ENCODE data around the gene PPEF1.

The PPEF1 gene

DNA sequence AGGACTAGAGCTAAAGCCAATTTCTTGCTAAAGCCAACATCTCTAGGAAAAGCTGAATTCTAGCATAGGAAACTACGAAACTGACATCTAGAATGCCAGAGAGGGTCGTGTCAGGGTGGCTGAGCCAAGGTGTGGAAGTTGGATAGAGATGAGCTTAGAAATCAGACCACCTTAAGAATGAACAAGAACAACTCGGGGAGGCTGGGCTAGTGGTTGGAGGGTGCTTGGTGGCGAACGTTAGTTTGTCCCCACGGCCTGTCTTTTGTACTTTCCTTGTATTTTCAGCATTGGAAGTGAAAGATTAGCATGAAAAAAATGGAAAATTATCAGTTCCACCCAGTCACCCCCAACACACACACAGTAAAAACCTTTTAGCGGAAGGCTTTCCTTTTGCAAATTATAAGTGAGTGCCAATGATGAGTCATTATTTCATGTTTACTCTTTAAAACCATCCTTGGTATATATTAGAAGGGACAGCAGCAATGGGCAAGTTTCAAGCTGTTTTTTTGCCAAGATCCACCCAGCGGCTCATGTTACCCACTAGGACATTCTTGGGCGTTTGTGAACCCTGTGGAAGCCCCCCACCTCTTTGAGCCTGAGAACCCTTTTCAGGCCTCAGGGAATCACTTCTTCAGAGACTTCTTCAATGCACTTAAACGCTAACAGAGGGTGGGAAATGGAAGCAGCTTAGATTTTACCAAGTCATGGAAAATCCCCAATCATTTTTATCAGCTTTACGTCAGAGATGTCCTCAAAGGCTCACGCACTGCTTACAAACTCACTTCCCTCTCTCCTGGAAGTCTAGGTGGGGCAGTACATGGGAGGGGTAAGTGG is 4.9 kb upstream of the PPEF1 start:
- Histone ChIP-seq H3K9me2 (replicated peaks; ENCODE audit: control insufficient read depth, low read length) (no peaks in the 10 kb centered on the region), H3K4me3 (ENCODE audit: low read length) (no peak overlapping the region), H4K20me1 (ENCODE audit: control insufficient read depth, insufficient read depth, low read depth, low read length) (no peaks in the 10 kb centered on the region), H3K4me2 (ENCODE audit: low read length) (no peak overlapping the region), H3K9me3 (ENCODE audit: control insufficient read depth, insufficient read depth, low read length) (no peaks in the 10 kb centered on the region), H3F3A (ENCODE audit: control insufficient read depth, insufficient read depth) (no peaks in the 10 kb centered on the region), H3K36me3 (ENCODE audit: control insufficient read depth, low read length) (no peaks in the 10 kb centered on the region), H3K79me2 (ENCODE audit: control insufficient read depth, low read length) (no peaks in the 10 kb centered on the region), H3K27ac (ENCODE audit: low read depth, low read length) (no peak overlapping the region), H3K27me3 (ENCODE audit: control insufficient read depth, low read length) (no peaks in the 10 kb centered on the region), H3K4me1 (ENCODE audit: control insufficient read depth, low read length) (no peaks in the 10 kb centered on the region)
- TF ChIP-seq CTCF (IDR thresholded peaks at IDR 0.05; ENCODE audit: low read depth, low read length, poor library complexity, severe bottlenecking) (no peak), EZH2phosphoT487 (IDR thresholded peaks at IDR 0.05; ENCODE audit: borderline replicate concordance, low read length) (no peak)

- no peaks in the 10 kb centered on the region for H3K79me2 ChIP-seq (ENCODE audit: control insufficient read depth, low read length)
- no peaks in the 10 kb centered on the region for H3K9me3 ChIP-seq (ENCODE audit: control insufficient read depth, insufficient read depth, low read length)
- H3K27ac ChIP-seq (ENCODE audit: low read depth, low read length) = no peak overlapping the region
- H3K27me3 ChIP-seq (ENCODE audit: control insufficient read depth, low read length) = no peaks in the 10 kb centered on the region
- H3K4me2 ChIP-seq (ENCODE audit: low read length) = no peak overlapping the region
- H3F3A ChIP-seq (ENCODE audit: control insufficient read depth, insufficient read depth) = no peaks in the 10 kb centered on the region
- no peaks in the 10 kb centered on the region for H4K20me1 ChIP-seq (ENCODE audit: control insufficient read depth, insufficient read depth, low read depth, low read length)
- no peak overlapping the region for H3K4me3 ChIP-seq (ENCODE audit: low read length)
- no peaks in the 10 kb centered on the region for H3K4me1 ChIP-seq (ENCODE audit: control insufficient read depth, low read length)
- TF ChIP-seq EZH2phosphoT487 (IDR thresholded peaks at IDR 0.05; ENCODE audit: borderline replicate concordance, low read length) = no peak
- TF ChIP-seq CTCF (IDR thresholded peaks at IDR 0.05; ENCODE audit: low read depth, low read length, poor library complexity, severe bottlenecking) = no peak
- H3K36me3 ChIP-seq (ENCODE audit: control insufficient read depth, low read length) = no peaks in the 10 kb centered on the region
- no peaks in the 10 kb centered on the region for H3K9me2 ChIP-seq (replicated peaks; ENCODE audit: control insufficient read depth, low read length)
Measured at GRCh38 chrX:18709833-18710232, 2.4 kb downstream of the PPEF1 start.

GRCh38 chrX:18714910-18715309 is 7.5 kb downstream of the PPEF1 start:
- no peaks in the 10 kb centered on the region for H3F3A ChIP-seq (ENCODE audit: control insufficient read depth, insufficient read depth)
- H3K9me3 ChIP-seq (ENCODE audit: control insufficient read depth, insufficient read depth, low read length) = no peaks in the 10 kb centered on the region
- H4K20me1 ChIP-seq (ENCODE audit: control insufficient read depth, insufficient read depth, low read depth, low read length) = no peaks in the 10 kb centered on the region
- H3K4me1 ChIP-seq (ENCODE audit: control insufficient read depth, low read length) = no peaks in the 10 kb centered on the region
- no peak overlapping the region for H3K27ac ChIP-seq (ENCODE audit: low read depth, low read length)
- no peak overlapping the region for H3K4me3 ChIP-seq (ENCODE audit: low read length)
- no peaks in the 10 kb centered on the region for H3K9me2 ChIP-seq (replicated peaks; ENCODE audit: control insufficient read depth, low read length)
- no peaks in the 10 kb centered on the region for H3K27me3 ChIP-seq (ENCODE audit: control insufficient read depth, low read length)
- H3K36me3 ChIP-seq (ENCODE audit: control insufficient read depth, low read length) = no peaks in the 10 kb centered on the region
- H3K79me2 ChIP-seq (ENCODE audit: control insufficient read depth, low read length) = no peaks in the 10 kb centered on the region
- no peak for TF ChIP-seq CTCF (IDR thresholded peaks at IDR 0.05; ENCODE audit: low read depth, low read length, poor library complexity, severe bottlenecking)
- TF ChIP-seq EZH2phosphoT487 (IDR thresholded peaks at IDR 0.05; ENCODE audit: borderline replicate concordance, low read length) = no peak
- H3K4me2 ChIP-seq (ENCODE audit: low read length) = no peak overlapping the region

Data from DOHH2 (cell line).